ES-I3 (cell line): Measurements from ENCODE around the gene ZSWIM3.

Experiments used
- H3K36me3 ChIP-seq: 2 replicates; pipeline ENCODE4 v1.6.1; 2013; ENCODE audit warnings: mild to moderate bottlenecking, low read length, control low read depth, moderate library complexity; ENCODE audit not compliant: insufficient read depth
- H3K4me1 ChIP-seq: 2 replicates; pipeline ENCODE4 v1.6.1; 2013; ENCODE audit warnings: mild to moderate bottlenecking, control low read depth, low read length; ENCODE audit not compliant: insufficient read depth
- H3K9ac ChIP-seq: 2 replicates; pipeline ENCODE4 v1.6.1; 2013; ENCODE audit warnings: low read depth, mild to moderate bottlenecking, low read length, moderate library complexity
- H3K9me3 ChIP-seq: 2 replicates; pipeline ENCODE4 v1.6.1; 2013; ENCODE audit warnings: mild to moderate bottlenecking, low read length, moderate library complexity; ENCODE audit not compliant: control insufficient read depth, insufficient read depth

ZSWIM3 gene

DNA sequence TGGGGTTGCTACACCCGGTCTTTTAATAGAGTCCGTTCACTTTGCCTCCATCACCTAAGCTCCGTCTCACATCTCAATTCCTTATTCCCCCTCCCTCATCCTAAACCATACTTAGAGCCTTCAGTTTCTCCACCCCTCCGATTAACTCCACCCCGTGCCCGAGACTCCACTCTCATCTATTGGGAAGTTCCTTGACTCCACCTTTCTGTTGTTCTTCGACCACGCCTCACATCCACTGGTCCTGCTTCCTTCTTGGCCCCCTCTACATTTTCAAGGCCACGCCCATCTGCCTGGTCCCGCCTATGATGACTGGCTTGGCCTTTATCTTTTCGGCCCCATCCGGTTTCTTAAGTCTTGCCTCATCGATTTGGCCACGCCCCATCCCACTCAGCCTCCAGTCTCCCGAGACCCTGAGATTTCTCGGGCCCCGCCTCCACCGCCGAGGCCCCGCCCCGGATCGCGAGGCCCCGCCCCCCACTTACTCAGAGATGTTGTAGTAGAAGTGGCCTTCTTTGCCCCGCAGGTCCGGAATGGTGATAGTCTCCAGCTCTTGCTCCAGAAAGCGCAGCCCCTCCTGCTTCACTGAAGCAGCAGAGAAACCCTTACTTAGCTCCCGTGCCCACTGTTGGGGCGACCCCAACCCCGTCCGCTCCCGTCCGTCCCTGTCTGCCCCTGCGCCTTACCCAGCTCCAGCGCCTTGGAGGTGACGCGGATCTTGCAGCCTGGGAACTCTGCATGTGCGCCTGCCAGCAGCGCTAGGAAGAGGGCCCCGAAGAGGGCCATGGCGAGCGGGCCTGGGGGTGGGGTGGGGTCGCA is 53.5 kb downstream of the ZSWIM3 start:
- no peaks in the 10 kb centered on the region for H3K9me3 ChIP-seq
- H3K4me1 ChIP-seq: no peaks in the 10 kb centered on the region; the same call in 1 of the 2 replicates
- H3K36me3 ChIP-seq: peaks cover 3% of the 10 kb centered on the region
- H3K9ac ChIP-seq: peak overlapping the region; percentile 73

DNA sequence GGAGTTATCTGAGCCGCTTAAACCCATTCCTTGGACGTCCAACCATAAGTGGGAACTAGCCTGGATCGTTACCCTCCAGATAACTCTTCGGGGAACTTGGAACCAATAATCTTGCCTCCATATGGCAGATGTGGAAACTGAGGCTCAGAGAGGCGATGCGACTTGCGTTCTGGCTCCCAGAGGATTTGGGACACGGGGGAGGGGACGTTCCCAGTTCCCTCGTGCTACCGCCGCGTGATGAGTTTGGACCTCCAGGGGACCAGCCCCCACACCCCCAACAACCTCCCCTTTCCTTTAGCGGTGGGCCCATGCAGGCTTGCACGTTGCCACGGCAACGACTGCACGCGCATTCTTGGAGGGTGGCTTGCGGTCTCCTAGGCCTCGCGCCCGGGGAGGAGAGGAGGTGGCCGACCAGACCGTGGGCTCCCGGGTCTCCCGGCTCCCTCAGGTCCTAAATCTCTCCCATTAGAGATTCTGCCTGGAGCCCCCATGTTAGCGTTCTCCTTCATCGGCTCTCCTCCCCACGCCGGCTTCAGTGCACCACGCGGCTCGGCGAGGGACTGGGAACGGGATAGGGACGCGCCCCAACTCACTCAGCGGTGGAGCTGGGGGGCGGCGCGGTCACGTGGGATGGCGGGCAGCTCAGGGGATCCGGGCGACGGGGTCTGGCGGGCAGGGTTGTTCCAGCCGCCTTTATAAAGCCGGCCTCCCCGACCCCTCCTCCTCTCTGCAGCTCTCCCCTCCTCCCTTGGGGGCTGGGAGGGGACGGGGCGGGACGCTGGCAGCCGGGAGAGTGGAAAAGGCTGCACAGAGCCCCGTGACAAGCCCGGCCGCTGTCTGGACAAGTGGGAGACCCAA is 54.3 kb downstream of the ZSWIM3 start, which contains the start of gene PLTP:
PLTP (minus strand) TSS at position 670 of the 858 bp plus-strand sequence. CDS start 703 bp downstream, outside the sequence.
- Histone ChIP-seq H3K4me1 (no peaks in the 10 kb centered on the region; the same call in 1 of the 2 replicates), H3K36me3 (peaks cover 3% of the 10 kb centered on the region), H3K9me3 (no peaks in the 10 kb centered on the region), H3K9ac (peak within 1 kb of the TSS; percentile 73)

DNA sequence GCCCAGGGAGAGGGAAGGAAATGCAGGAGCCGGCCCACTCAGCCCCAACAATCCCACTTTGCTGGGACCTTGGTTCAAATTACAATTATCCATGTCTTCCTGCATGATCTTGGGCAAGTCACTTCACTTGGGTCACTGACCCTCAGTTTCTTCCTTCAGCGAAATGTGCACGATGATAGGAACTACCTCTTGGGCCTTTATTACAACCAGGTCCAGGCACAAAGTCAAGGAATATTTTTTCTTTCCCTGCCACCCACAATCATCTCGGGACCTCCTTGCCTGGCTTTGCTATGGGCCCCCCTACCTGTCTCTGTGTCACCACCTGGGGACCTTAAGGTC is 54.9 kb downstream of the ZSWIM3 start:
- Histone ChIP-seq H3K9ac (peak overlapping the region; percentile 73; the same call in 1 of the 2 replicates), H3K36me3 (peaks cover 3% of the 10 kb centered on the region), H3K4me1 (no peaks in the 10 kb centered on the region; the same call in 1 of the 2 replicates), H3K9me3 (no peaks in the 10 kb centered on the region)

DNA sequence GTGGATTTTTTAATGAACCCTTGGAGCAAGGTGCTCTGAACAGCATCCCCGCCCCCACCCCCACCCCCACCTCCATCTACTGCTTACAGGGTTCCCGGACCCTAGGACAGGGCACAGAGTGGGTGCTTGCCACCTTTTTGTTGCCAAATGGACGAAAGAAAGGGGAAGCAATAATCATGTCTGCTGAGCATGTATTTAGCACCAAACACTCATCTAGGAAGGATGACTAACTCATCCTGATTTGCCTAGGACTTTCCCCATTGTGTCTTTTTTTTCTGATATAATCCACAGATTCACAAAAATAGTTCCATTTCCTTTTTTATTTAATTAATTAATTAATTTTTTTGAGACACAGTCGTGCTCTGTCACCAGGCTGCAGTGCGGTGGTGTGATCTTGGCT is 55.7 kb downstream of the ZSWIM3 start:
- Histone ChIP-seq H3K9me3 (no peaks in the 10 kb centered on the region), H3K36me3 (peaks cover 3% of the 10 kb centered on the region), H3K4me1 (no peaks in the 10 kb centered on the region; the same call in 1 of the 2 replicates), H3K9ac (no peak overlapping the region)

DNA sequence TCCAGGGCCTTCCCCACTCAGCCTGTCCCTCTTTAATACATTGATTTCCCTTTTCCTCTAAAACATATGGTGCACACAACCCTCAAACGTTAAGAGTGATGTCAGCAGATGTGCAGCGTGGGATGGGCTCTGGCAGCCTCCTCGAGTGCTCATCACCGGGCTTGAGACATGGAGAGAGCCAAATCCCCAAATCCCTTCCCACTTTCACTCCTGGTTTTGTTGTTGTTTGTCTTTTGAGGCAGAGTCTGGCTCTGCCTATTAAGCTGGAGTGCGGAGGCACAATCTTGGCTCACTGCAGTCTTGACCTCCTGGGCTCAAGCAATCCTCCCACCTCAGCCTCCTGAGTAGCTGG is 60.4 kb downstream of the ZSWIM3 start:
- Histone ChIP-seq H3K9ac (no peak overlapping the region), H3K4me1 (peaks cover 4% of the 10 kb centered on the region; the same call in 1 of the 2 replicates), H3K36me3 (no peaks in the 10 kb centered on the region), H3K9me3 (no peaks in the 10 kb centered on the region)

DNA sequence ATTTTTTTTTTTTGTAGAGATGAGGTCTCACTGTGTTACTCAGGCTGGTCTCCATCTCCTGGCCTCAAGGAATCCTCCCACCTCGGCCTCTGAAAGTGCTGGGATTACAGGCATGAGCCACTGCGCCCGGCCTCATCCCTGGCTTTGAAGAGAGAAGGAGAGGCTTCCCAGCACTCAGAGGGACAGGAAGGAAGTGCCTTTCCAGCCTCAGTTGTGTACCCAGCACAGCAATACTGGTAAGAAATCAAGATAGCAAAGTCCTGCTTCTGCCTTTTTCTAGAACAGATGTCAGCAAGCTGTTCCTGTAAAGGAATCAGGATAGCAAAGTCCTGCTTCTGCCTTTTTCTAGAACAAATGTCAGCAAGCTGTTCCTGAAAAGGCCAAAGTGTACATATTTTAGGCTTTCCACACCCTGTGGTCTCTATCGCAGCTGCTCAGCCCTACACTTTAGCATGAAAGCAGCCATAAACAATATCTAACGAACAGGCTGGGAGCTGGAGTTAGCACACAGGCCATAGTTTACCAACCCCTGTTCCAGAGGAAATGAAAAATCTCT is 60.8 kb downstream of the ZSWIM3 start:
- peaks cover 4% of the 10 kb centered on the region; the same call in 1 of the 2 replicates for H3K4me1 ChIP-seq
- H3K36me3 ChIP-seq: no peaks in the 10 kb centered on the region
- no peak overlapping the region for H3K9ac ChIP-seq
- H3K9me3 ChIP-seq: no peaks in the 10 kb centered on the region

DNA sequence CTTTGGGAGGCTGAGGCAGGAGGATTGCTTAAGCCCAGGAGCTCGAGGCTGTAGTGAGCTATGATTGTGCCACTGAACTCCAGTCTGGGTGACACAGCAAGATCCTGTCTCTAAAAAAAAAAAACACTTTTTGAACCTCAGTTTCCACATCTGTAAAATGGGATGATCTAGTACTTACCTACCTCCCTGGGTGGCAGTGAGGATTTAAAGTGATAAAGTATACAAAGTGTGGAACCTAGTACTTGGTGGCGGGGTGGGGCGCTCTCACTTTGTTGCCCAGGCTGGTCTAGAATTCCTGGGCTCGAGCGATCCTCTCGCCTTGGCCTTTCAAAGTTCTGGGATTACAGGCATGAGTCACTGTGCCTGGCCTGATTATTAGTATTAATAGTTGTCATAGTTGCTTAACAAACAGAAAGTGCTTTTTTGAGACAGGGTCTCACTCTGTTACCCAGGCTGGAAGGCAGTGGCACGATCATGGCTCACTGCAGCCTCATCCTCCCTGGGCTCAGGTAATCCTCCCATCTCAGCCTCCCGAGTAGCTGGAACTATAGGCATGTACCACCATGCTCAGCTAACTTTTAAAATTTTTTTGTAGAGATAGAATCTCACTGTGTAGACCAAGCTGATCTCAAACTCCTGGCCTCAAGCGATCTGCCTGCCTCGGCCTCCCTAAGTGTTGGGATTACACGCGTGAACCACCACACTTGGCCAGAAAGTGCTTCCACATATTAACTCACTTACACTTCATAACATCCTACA is 61.5 kb downstream of the ZSWIM3 start:
- peaks cover 4% of the 10 kb centered on the region; the same call in 1 of the 2 replicates for H3K4me1 ChIP-seq
- no peak overlapping the region for H3K9ac ChIP-seq
- no peaks in the 10 kb centered on the region for H3K9me3 ChIP-seq
- H3K36me3 ChIP-seq: no peaks in the 10 kb centered on the region

DNA sequence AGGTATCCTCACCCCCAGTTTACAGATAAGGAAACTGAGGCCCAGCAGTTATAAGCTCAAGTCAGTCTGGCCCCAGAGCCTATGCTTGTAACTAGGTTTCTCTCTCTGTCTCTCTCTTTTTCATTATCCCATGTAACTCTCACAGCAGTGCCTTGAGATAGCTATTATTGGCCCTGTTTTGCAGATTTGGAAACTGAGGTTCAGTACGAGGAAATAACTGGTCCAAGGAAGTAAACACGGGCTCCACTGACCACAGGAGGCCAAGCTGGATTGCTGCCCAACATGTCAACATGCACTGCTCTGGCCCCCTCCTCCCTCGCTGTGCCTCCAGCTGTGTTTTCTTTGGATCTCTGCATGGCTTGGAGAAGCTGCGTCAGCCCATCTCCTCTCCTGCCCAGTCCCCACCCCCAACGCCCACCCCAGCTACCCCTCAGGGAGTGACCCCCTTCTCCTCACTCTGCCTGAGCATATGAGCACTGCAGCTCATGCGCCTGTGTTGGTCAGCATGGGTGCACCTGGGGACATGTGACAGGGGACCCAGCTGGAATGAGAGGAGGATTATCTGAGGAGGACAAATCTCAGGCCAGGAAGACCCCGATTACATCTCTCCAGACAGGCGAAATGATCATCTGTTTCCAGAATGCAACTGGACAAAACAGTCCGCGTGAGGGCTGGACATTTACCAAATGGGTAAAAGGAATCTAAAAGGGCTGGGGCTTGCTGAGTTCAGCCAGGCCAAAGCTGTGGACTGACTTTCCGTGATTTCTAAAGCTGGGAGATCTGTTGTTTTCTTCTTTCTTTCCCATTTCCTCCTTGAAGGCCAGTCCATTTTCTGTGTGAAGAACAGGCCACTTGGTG is 62.4 kb downstream of the ZSWIM3 start:
- Histone ChIP-seq H3K4me1 (peaks cover 4% of the 10 kb centered on the region; the same call in 1 of the 2 replicates), H3K9ac (no peak overlapping the region), H3K9me3 (no peaks in the 10 kb centered on the region), H3K36me3 (no peaks in the 10 kb centered on the region)

DNA sequence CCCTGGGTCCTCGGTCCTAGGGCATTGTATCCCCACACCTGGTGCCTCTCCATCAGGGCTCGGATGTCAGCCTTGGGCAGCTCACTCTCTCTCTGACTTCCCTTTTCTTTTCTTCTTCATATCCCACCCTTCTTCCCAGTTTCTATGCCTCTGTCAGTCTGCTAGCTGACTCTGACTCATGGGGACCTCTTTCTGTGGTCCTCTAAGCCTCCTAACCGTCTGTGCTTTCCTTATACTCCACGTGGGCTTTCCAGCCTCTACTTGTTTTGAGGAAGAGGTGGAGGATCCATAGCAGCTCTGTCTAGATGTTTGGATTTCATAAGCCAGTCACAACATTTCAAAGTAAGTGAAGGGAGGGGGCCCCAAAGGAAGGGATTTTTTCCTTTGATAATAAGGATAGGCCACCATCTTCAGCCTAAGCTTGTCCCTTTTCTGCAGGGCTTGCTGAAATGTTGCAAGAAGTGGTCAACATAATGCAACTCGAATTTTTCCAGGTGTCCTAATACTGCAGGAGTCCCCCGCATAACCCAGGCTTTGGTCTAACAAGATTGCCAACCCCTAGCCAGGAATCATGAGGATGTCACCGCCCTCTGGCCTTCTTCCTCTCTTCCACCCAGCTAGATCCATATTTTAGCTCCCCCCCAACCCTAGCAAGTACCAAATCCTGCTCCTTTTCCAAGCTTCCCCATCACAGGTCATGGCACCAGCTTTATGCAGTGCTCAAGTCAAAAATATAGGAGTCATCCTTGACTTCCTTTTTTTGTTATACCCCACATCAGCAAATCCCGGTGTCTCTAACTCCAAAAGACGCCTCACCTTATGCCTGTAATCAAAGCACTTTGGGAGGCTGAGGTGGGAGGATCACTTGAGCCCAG is 63.3 kb downstream of the ZSWIM3 start:
- Histone ChIP-seq H3K4me1 (peaks cover 4% of the 10 kb centered on the region; the same call in 1 of the 2 replicates), H3K36me3 (no peaks in the 10 kb centered on the region), H3K9me3 (no peaks in the 10 kb centered on the region), H3K9ac (no peak overlapping the region)

DNA sequence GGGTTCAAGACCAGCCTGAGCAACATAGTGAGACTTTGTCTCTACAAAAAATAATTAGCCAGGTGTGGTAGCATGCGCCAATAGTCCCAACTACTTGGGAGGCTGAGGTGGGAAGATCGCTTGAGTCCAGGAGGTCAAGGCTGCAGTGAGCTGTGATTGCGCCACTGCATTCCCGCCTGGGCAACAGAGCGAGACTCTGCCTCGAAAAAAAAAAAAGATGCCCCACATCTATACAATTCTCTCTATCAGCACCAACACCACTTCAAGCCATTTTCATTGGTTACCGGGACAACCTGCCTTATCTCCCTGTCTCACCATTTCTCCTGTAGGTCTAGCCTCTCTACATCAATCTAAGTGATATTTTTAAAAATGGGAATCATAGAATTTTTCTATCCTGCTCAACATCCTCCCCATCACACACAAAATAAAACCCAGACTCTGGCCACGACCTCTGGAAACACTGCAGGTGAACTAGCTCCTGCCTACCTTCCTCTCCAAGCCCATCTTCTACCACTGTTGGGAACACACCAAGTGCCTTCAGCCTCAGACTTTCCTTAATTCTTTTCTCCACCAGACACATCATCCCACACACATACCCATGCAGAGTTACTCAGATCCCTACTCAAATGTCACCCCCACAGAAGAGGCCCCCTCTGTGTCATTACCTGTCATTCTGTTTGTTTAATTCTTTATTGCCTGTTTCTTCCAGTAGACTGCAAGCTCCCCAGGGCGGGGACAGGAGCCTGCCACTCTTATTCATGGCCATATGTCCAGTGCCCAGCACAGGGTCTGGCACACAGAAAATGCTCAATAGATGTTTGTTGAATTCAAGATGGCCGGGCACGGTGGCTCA is 64.1 kb downstream of the ZSWIM3 start:
- no peaks in the 10 kb centered on the region for H3K9me3 ChIP-seq
- H3K4me1 ChIP-seq: peaks cover 4% of the 10 kb centered on the region; the same call in 1 of the 2 replicates
- H3K36me3 ChIP-seq: no peaks in the 10 kb centered on the region
- H3K9ac ChIP-seq: no peak overlapping the region

DNA sequence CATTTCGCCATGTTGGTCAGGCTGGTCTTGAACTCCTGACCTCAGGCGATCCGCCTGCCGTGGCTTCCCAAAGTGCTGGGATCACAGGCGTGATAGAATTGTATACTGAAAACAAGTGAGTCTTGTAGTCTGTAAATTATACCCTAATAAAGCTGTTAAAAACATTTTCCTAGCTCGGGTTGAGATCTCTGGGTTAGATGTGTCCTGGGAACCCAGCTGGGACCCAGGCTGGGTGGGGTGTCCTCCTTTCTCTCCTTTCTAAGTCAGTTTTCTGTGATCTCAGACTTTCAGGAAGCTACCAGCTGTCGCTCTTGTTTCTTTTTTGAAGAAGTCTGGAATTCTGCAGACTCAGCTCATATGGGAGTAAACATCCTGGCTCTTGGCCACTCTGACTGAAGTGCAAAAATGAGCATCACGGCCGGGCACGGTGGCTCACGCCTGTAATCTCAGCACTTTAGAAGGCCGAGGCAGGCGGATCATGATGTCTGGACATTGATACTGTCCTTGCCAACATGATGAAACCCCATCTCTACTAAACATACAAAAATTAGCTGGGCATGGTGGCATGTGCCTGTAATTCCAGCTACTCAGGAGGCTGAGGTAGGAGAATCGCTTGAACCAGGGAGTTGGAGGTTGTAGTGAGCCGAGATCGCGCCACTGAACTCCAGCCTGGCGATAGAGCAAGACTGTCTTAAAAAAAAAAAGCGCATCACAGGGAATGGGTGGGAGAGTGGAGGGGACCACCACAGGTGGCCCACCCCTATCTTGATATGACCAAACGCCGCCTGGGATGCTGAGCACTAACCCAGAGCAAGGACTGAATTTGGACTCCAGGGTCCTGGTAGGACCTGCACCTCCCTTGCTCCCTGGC is 67.2 kb downstream of the ZSWIM3 start:
- no peaks in the 10 kb centered on the region for H3K36me3 ChIP-seq
- H3K9me3 ChIP-seq: no peaks in the 10 kb centered on the region
- H3K9ac ChIP-seq: no peak overlapping the region
- H3K4me1 ChIP-seq: peaks cover 4% of the 10 kb centered on the region; the same call in 1 of the 2 replicates
